Liver (tissue), 9 donors: ENCODE results near the gene CFAP69. TPM values are rescaled to one million over a fixed set of nuclear protein-coding genes. Genes with fewer than 3 reads are reported as not detected.

Experiments
- DNase-seq: peaks from one replicate; pipeline ENCODE4 v3.0.0-alpha.2; 2017; ENCODE audit warnings: low spot score
- H3K27ac ChIP-seq, 2 donors: one replicate each; pipeline ENCODE4 v1.7.0; 2013; ENCODE audit warnings: inconsistent platforms in 2 of 2, low read length in 2 of 2, control low read depth in 1 of 2, low read depth in 1 of 2, mild to moderate bottlenecking in 1 of 2
- H3K27me3 ChIP-seq, 4 donors: one replicate each; pipeline versions ENCODE4 v1.6.1 to v1.7.0; 2013; ENCODE audit warnings: low read length in 3 of 4, inconsistent platforms in 1 of 4, mild to moderate bottlenecking in 1 of 4, moderate library complexity in 1 of 4; ENCODE audit not compliant: control insufficient read depth in 4 of 4, insufficient read depth in 4 of 4
- H3K36me3 ChIP-seq, 4 donors: one replicate each; pipeline versions ENCODE4 v1.6.1 to v1.7.0; 2013; ENCODE audit warnings: low read length in 3 of 4, mild to moderate bottlenecking in 3 of 4, low read depth in 1 of 4, moderate library complexity in 1 of 4; ENCODE audit not compliant: control insufficient read depth in 4 of 4, insufficient read depth in 3 of 4
- H3K4me1 ChIP-seq, 4 donors: one replicate each; pipeline versions ENCODE4 v1.6.1 to v1.7.0; 2013; ENCODE audit warnings: low read length in 3 of 4, mild to moderate bottlenecking in 3 of 4, moderate library complexity in 1 of 4; ENCODE audit not compliant: control insufficient read depth in 4 of 4, insufficient read depth in 4 of 4
- H3K4me3 ChIP-seq, 3 donors: one replicate each; pipeline versions ENCODE4 v1.6.1 to v1.7.0; 2013; ENCODE audit warnings: low read length in 3 of 3, control low read depth in 1 of 3, low read depth in 1 of 3, mild to moderate bottlenecking in 1 of 3
- H3K9ac ChIP-seq, 2 donors: one replicate each; pipeline ENCODE4 v1.7.0; 2013; ENCODE audit warnings: low read length in 2 of 2, mild to moderate bottlenecking in 2 of 2, moderate library complexity in 2 of 2, control low read depth in 1 of 2, low read depth in 1 of 2
- H3K9me3 ChIP-seq, 4 donors: one replicate each; pipeline versions ENCODE4 v1.6.1 to v1.7.0; 2013; ENCODE audit warnings: low read length in 3 of 4; ENCODE audit not compliant: control insufficient read depth in 4 of 4
- CTCF ChIP-seq: fragments of 150-350 bp; IDR thresholded peaks from 2 replicates; pipeline ENCODE4 v1.5.1; 2017; ENCODE audit warnings: improper control_type of control experiment, low read depth, low read length; ENCODE audit not compliant: missing input control
- EGR1 ChIP-seq, 2 donors: IDR thresholded peaks; 2 replicates each; pipeline ENCODE4 v1.6.1; 2016 to 2018; ENCODE audit warnings: antibody characterized with exemption in 2 of 2, low read depth in 2 of 2
- FOXA2 ChIP-seq: IDR thresholded peaks from 2 replicates; pipeline ENCODE4 v1.6.1; 2016; ENCODE audit warnings: antibody characterized with exemption
- RAD21 ChIP-seq, 2 donors: IDR thresholded peaks; 2 replicates each; pipeline ENCODE4 v1.6.1; 2016; ENCODE audit warnings: antibody characterized with exemption in 2 of 2, mild to moderate bottlenecking in 2 of 2
- RXRA ChIP-seq, 2 donors: IDR thresholded peaks; 2 replicates each; pipeline ENCODE4 v1.6.1; 2017 to 2018; ENCODE audit warnings: antibody characterized with exemption in 2 of 2, mild to moderate bottlenecking in 1 of 2
- SP1 ChIP-seq: IDR thresholded peaks from 2 replicates; pipeline ENCODE4 v1.6.1; 2018; ENCODE audit warnings: antibody characterized with exemption, mild to moderate bottlenecking
- YY1 ChIP-seq: IDR thresholded peaks from 2 replicates; pipeline ENCODE4 v1.6.1; 2016; ENCODE audit warnings: antibody characterized with exemption, mild to moderate bottlenecking
- WGBS: extraction: QIAGEN DNeasy Blood & Tissue Kit; methylation state at CpG from one replicate; pipeline ENCODE4 v1.1.7; 2013; 5-methylcytosine and 5-hydroxymethylcytosine counted together
- polyA plus RNA-seq, 2 donors: library from polyadenylated mRNA; stranded (reverse) in 1 of 2; unstranded in 1 of 2; fragments of 200-250 nt in 1 of 2; fragments of >200 nt in 1 of 2; fragmentation: Nextera tagmentation in 1 of 2; extraction: Ambion mirVana in 1 of 2; gene quantifications; one replicate each; pipeline versions ENCODE4 v1.2.1 to v1.2.3, GENCODE V29; 2013 to 2015
- total RNA-seq, 2 donors: library from RNA; depleted of rRNA; stranded (reverse); fragments of >200 nt; gene quantifications; one replicate each; pipeline ENCODE4 v1.2.3, GENCODE V29; 2014
- TF ChIP-seq, protein P1 (sequence below): IDR thresholded peaks from 2 replicates; pipeline ENCODE4 v1.6.1; 2016; ENCODE audit warnings: antibody characterized with exemption
- TF ChIP-seq, protein P2 (sequence below): IDR thresholded peaks from 2 replicates; pipeline ENCODE4 v1.6.1; 2016; ENCODE audit warnings: antibody characterized with exemption
- donor health status: healthy.
- donor health status: healthy.
- donor health status: healthy.
- donor health status: healthy.
- donor health status: healthy.

The CFAP69 gene
- total and polyA plus RNA-seq, 4 donors, result 1.2 to 11.7 (median 4.1) TPM

- Histone ChIP-seq H3K9me3 (no peaks in the 10 kb centered on the region), H3K36me3 (no peaks in the 10 kb centered on the region), H3K27ac (no peak within 1 kb of the TSS), H3K4me1 (peaks cover 0 to 10% (median 8%) of the 10 kb centered on the region in 4 donors), H3K27me3 (peaks cover 0 to 15% (median 6%) of the 10 kb centered on the region in 4 donors), H3K4me3 (peak within 1 kb of the TSS in 2 of 3 donors; percentile 29 to 35), H3K9ac (no peak within 1 kb of the TSS)
- TF ChIP-seq RXRA (IDR thresholded peaks at IDR 0.05), result no peak
- no peak for DNase-seq
- WGBS, result 3% methylated on average over 62 of the region's 62 CpGs
These were observed 76.0 kb downstream of the CFAP69 start, which contains the start of gene FAM237B for GRCh38 chr7:90320801-90321494. FAM237B (minus strand) TSS chr7:90321304; CDS start chr7:90319748, 1,556 bp downstream.

GRCh38 chr7:90322837-90323236, 77.9 kb downstream of the CFAP69 start:
- Histone ChIP-seq H3K27ac (no peak overlapping the region), H3K4me1 (peaks cover 0 to 10% (median 8%) of the 10 kb centered on the region in 4 donors), H3K9ac (no peak overlapping the region), H3K36me3 (no peaks in the 10 kb centered on the region), H3K27me3 (peaks cover 0 to 13% (median 4%) of the 10 kb centered on the region in 4 donors), H3K9me3 (no peaks in the 10 kb centered on the region), H3K4me3 (no peak overlapping the region)
- DNase-seq, result no peak
- TF ChIP-seq FOXA2, result no peak
- no peak for TF ChIP-seq RAD21 (IDR thresholded peaks at IDR 0.05)
- no peak for TF ChIP-seq YY1
- no peak for TF ChIP-seq EGR1 (IDR thresholded peaks at IDR 0.05; ENCODE audit: low read depth in 2 of 2)
- TF ChIP-seq SP1, result no peak
- TF ChIP-seq, protein P1, sequence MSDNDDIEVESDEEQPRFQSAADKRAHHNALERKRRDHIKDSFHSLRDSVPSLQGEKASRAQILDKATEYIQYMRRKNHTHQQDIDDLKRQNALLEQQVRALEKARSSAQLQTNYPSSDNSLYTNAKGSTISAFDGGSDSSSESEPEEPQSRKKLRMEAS, result no peak

- H3K36me3 ChIP-seq, result no peaks in the 10 kb centered on the region
- no peak for TF ChIP-seq RXRA (IDR thresholded peaks at IDR 0.05)
- TF ChIP-seq, protein P1, result no peak
- no peak for TF ChIP-seq YY1
- TF ChIP-seq, protein P2, sequence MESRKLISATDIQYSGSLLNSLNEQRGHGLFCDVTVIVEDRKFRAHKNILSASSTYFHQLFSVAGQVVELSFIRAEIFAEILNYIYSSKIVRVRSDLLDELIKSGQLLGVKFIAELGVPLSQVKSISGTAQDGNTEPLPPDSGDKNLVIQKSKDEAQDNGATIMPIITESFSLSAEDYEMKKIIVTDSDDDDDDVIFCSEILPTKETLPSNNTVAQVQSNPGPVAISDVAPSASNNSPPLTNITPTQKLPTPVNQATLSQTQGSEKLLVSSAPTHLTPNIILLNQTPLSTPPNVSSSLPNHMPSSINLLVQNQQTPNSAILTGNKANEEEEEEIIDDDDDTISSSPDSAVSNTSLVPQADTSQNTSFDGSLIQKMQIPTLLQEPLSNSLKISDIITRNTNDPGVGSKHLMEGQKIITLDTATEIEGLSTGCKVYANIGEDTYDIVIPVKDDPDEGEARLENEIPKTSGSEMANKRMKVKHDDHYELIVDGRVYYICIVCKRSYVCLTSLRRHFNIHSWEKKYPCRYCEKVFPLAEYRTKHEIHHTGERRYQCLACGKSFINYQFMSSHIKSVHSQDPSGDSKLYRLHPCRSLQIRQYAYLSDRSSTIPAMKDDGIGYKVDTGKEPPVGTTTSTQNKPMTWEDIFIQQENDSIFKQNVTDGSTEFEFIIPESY, result no peak
- TF ChIP-seq RAD21 (IDR thresholded peaks at IDR 0.05), result no peak
- no peak for TF ChIP-seq FOXA2
- TF ChIP-seq CTCF, result no peak
- H3K9ac ChIP-seq, result no peak overlapping the region
- peaks cover 0 to 10% (median 3%) of the 10 kb centered on the region in 4 donors for H3K27me3 ChIP-seq
- WGBS, result 24% methylated on average over 1 of the region's 1 CpG
- no peaks in the 10 kb centered on the region for H3K9me3 ChIP-seq
- H3K4me1 ChIP-seq, result no peaks in the 10 kb centered on the region
- no peak overlapping the region for H3K27ac ChIP-seq
- no peak overlapping the region for H3K4me3 ChIP-seq
- DNase-seq, result no peak
These were observed 81.5 kb downstream of the CFAP69 start for GRCh38 chr7:90326500-90326899.
